AG10803 (cell line): Measurements from ENCODE around the gene GSTK1.

Source experiments
- DNase-seq: peaks from one replicate; pipeline ENCODE4 v3.0.0; 2010; ENCODE audit warnings: low read depth
- H3K4me3 ChIP-seq: 2 replicates; pipeline ENCODE4 v1.5.1; 2011; ENCODE audit warnings: mild to moderate bottlenecking, low read length, control low read depth
- CTCF ChIP-seq: conservative IDR thresholded peaks from 2 replicates; pipeline ENCODE4 v1.5.1; 2011; ENCODE audit warnings: mild to moderate bottlenecking, low read length, control low read depth, inconsistent platforms

Gene GSTK1

GRCh38 chr7:143233816-143234532 is 29.3 kb upstream of the GSTK1 start:
- no peak for TF ChIP-seq CTCF
- H3K4me3 ChIP-seq = no peak overlapping the region
- no peak for DNase-seq

GRCh38 chr7:143234533-143234875 is 28.7 kb upstream of the GSTK1 start:
- no peak for TF ChIP-seq CTCF
- no peak overlapping the region for H3K4me3 ChIP-seq
- no peak for DNase-seq

GRCh38 chr7:143235561-143235960 is 27.7 kb upstream of the GSTK1 start:
- H3K4me3 ChIP-seq = no peak overlapping the region
- DNase-seq = no peak
- no peak for TF ChIP-seq CTCF

GRCh38 chr7:143236408-143236990 is 26.7 kb upstream of the GSTK1 start:
- no peak for TF ChIP-seq CTCF
- H3K4me3 ChIP-seq = no peak overlapping the region
- no peak for DNase-seq

GRCh38 chr7:143237366-143237765 is 25.9 kb upstream of the GSTK1 start:
- no peak for TF ChIP-seq CTCF
- DNase-seq = no peak
- no peak overlapping the region for H3K4me3 ChIP-seq

GRCh38 chr7:143238289-143238980 is 24.8 kb upstream of the GSTK1 start:
- H3K4me3 ChIP-seq = no peak overlapping the region
- DNase-seq = no peak
- no peak for TF ChIP-seq CTCF

GRCh38 chr7:143239813-143240212 is 23.4 kb upstream of the GSTK1 start:
- DNase-seq = peak; percentile 70
- no peak for TF ChIP-seq CTCF
- H3K4me3 ChIP-seq = no peak overlapping the region
